ENCODE measurements around the gene SYT12.

Gene SYT12

GRCh38 chr11:67058506-67058905 lies 35.6 kb downstream of the SYT12 start:
- no peak for DNase-seq

GRCh38 chr11:67059671-67060070 lies 36.7 kb downstream of the SYT12 start:
- DNase-seq: no peak

GRCh38 chr11:67060111-67060522 lies 37.2 kb downstream of the SYT12 start:
- DNase-seq: no peak

- no peak for DNase-seq
Measured at GRCh38 chr11:67062526-67063373, 39.8 kb downstream of the SYT12 start.

- no peak for DNase-seq
Measured at GRCh38 chr11:67066333-67066709, 43.4 kb downstream of the SYT12 start.

- DNase-seq: peak in 2 of 3 experiments; percentile 28 to 50
Measured at GRCh38 chr11:67071420-67072284, 48.7 kb downstream of the SYT12 start.

GRCh38 chr11:67072295-67072694 lies 49.4 kb downstream of the SYT12 start:
- DNase-seq: no peak

GRCh38 chr11:67073908-67074307 lies 51.0 kb downstream of the SYT12 start:
- no peak for DNase-seq

- DNase-seq: no peak
Measured at GRCh38 chr11:67076202-67076601, 53.3 kb downstream of the SYT12 start.

GRCh38 chr11:67079065-67079705 lies 56.3 kb downstream of the SYT12 start:
- DNase-seq: no peak

- DNase-seq: no peak
Measured at GRCh38 chr11:67082071-67082791, 59.3 kb downstream of the SYT12 start.

- no peak for DNase-seq
Measured at GRCh38 chr11:67083786-67084366, 60.9 kb downstream of the SYT12 start.

- DNase-seq: no peak
Measured at GRCh38 chr11:67085617-67086016, 62.7 kb downstream of the SYT12 start.

- DNase-seq: no peak
Measured at GRCh38 chr11:67090717-67091116, 67.8 kb downstream of the SYT12 start.

- no peak for DNase-seq
Measured at GRCh38 chr11:67095214-67095507, 72.2 kb downstream of the SYT12 start.

- no peak for DNase-seq
Measured at GRCh38 chr11:67098799-67099429, 76.0 kb downstream of the SYT12 start.

- no peak for DNase-seq
Measured at GRCh38 chr11:67099831-67100324, 76.9 kb downstream of the SYT12 start.
